Panc1 (cell line): ENCODE results near the gene RAB42. TPM values are rescaled to one million over a fixed set of nuclear protein-coding genes. Genes with fewer than 3 reads are reported as not detected.

Experiments used
- ATAC-seq: fragments of 200-7000 bp; cut with Tn5 transposase; 2 replicates; pipeline ENCODE4 v1.9.1; 2020; ENCODE audit warnings: mild to moderate bottlenecking, moderate library complexity
- BruUV-seq: library from RNA; stranded (reverse); fragments of 400-500 nt; replicated peaks from 2 replicates; lab custom pipeline; 2021; lab: Mats Ljungman, UMichigan
- CTCF ChIA-PET: fragments of 300-600 bp; sonication (Branson Sonifier 250); formaldehyde crosslinking; loops from one replicate; lab custom pipeline; 2022; ENCODE audit warnings: antibody characterized with exemption; lab: Charles Lee
- POLR2A ChIA-PET: fragments of 300-600 bp; sonication (Branson Sonifier 250); formaldehyde crosslinking; loops from one replicate; lab custom pipeline; 2022; ENCODE audit warnings: antibody characterized with exemption; lab: Charles Lee
- DNase-seq: peaks from one replicate; pipeline ENCODE4 v3.0.0-alpha.2; 2010; ENCODE audit warnings: low read depth, low spot score
- H3K27ac ChIP-seq: 2 replicates; pipeline ENCODE4 v1.5.1; 2011; ENCODE audit warnings: mild to moderate bottlenecking, low read length, inconsistent platforms
- H3K27me3 ChIP-seq: fragments of 200-500 bp; sonication (Bioruptor generic); 2 replicates; pipeline ENCODE4 v1.6.0; 2014; ENCODE audit warnings: low read length, inconsistent platforms; ENCODE audit not compliant: control insufficient read depth, insufficient read depth
- H3K36me3 ChIP-seq: fragments of 200-500 bp; sonication (Bioruptor generic); 2 replicates; pipeline ENCODE4 v1.5.1; 2014; ENCODE audit warnings: inconsistent platforms, mild to moderate bottlenecking, low read length, moderate library complexity; ENCODE audit not compliant: control insufficient read depth, insufficient read depth
- H3K4me1 ChIP-seq: 2 replicates; pipeline ENCODE4 v1.5.1; 2011; ENCODE audit warnings: inconsistent platforms, mild to moderate bottlenecking, low read length, moderate library complexity; ENCODE audit not compliant: control insufficient read depth, insufficient read depth
- H3K4me3 ChIP-seq, 2 experiments: 2 replicates each; pipeline ENCODE4 v1.5.1; 2011 to 2012; ENCODE audit warnings: low read depth in 2 of 2, low read length in 2 of 2, mild to moderate bottlenecking in 2 of 2, inconsistent platforms in 1 of 2, moderate library complexity in 1 of 2
- H3K9me3 ChIP-seq: fragments of 200-500 bp; sonication (Bioruptor generic); 2 replicates; pipeline ENCODE4 v1.5.1; 2014; ENCODE audit warnings: low read depth, mild to moderate bottlenecking, inconsistent platforms, low read length, moderate library complexity; ENCODE audit not compliant: control insufficient read depth, insufficient read depth
- POLR2AphosphoS5 ChIP-seq: IDR thresholded peaks from 2 replicates; pipeline ENCODE4 v1.6.1; 2012; ENCODE audit warnings: mild to moderate bottlenecking, low read depth, low read length, moderate library complexity
- SIN3A ChIP-seq: IDR thresholded peaks from 2 replicates; pipeline ENCODE4 v1.6.1; 2012; ENCODE audit warnings: low read depth, mild to moderate bottlenecking, low read length, moderate library complexity, borderline replicate concordance; ENCODE audit not compliant: insufficient read depth
- TCF7L2 ChIP-seq: IDR thresholded peaks from 2 replicates; pipeline ENCODE4 v1.6.1; 2011; ENCODE audit warnings: mild to moderate bottlenecking, low read depth, low read length, inconsistent platforms
- in situ Hi-C: cut with HindIII; loops from 2 replicates; pipeline ENCODE4 v1.10.0; 2016; ENCODE audit warnings: low sequenced_read_pairs, low pct_unique_long_range_greater_than_20kb
- intact Hi-C: fragments of 100-400 bp; cut with micrococcal nuclease; formaldehyde crosslinking; loops from one replicate; pipeline ENCODE4 v1.10.0; 2022; ENCODE audit not compliant: unreplicated experiment
- total RNA-seq: library from RNA; stranded (reverse); gene quantifications from one replicate; pipeline ENCODE4 v1.2.1, GENCODE V29; 2021; ENCODE audit not compliant: unreplicated experiment
- TF ChIP-seq, protein P1 (sequence below), 2 experiments: IDR thresholded peaks; 2 replicates each; pipeline ENCODE4 v1.6.1; 2011 to 2012; ENCODE audit warnings: low read depth in 2 of 2, control low read depth in 1 of 2, low read length in 1 of 2, mild to moderate bottlenecking in 1 of 2, moderate library complexity in 1 of 2; ENCODE audit not compliant: insufficient read depth in 1 of 2
- TF ChIP-seq, protein P2 (sequence below): fragments of 450-650 bp; IDR thresholded peaks from 2 replicates; pipeline ENCODE4 v1.5.1; 2017; ENCODE audit warnings: mild to moderate bottlenecking

The RAB42 gene
- total RNA-seq, 1 experiment from 2014 or later: 4.2 TPM

DNA sequence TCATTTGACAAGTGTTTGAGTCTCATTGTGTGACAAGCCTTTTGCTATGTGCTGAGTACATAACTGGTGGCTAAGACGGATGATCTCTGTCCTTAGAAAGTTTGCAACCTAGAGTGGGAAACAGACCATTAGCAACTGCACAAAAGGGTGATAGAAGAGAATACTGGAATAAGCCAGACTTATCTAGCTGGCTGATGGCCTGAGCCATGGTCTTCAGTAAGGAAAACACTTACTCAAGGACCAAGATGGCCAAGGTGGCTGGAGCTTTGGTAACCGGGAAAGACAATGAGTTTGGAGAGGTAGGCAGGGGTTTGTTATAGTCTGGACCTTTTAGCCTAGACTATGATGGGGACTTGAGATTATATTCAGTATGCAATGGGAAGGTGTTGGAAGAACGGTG is 52.4 kb downstream of the RAB42 start:
- POLR2A ChIA-PET: interaction anchor here (0.7 kb wide), 1 partner anchor 431 kb away, joined by 5 read pairs; no protein-coding TSS in a partner anchor
- Histone ChIP-seq H3K9me3 (no peaks in the 10 kb centered on the region), H3K27me3 (no peaks in the 10 kb centered on the region), H3K27ac (peak overlapping the region; percentile 95), H3K4me3 (no peak overlapping the region), H3K4me1 (peaks cover 7% of the 10 kb centered on the region; the same call in 1 of the 2 replicates), H3K36me3 (peaks cover 4% of the 10 kb centered on the region; the same call in 1 of the 2 replicates)
- no TSS peak for BruUV-seq
- no peak for DNase-seq
- no peak for TF ChIP-seq POLR2AphosphoS5
- no peak for TF ChIP-seq TCF7L2
- TF ChIP-seq SIN3A: no peak
- TF ChIP-seq, protein P1, sequence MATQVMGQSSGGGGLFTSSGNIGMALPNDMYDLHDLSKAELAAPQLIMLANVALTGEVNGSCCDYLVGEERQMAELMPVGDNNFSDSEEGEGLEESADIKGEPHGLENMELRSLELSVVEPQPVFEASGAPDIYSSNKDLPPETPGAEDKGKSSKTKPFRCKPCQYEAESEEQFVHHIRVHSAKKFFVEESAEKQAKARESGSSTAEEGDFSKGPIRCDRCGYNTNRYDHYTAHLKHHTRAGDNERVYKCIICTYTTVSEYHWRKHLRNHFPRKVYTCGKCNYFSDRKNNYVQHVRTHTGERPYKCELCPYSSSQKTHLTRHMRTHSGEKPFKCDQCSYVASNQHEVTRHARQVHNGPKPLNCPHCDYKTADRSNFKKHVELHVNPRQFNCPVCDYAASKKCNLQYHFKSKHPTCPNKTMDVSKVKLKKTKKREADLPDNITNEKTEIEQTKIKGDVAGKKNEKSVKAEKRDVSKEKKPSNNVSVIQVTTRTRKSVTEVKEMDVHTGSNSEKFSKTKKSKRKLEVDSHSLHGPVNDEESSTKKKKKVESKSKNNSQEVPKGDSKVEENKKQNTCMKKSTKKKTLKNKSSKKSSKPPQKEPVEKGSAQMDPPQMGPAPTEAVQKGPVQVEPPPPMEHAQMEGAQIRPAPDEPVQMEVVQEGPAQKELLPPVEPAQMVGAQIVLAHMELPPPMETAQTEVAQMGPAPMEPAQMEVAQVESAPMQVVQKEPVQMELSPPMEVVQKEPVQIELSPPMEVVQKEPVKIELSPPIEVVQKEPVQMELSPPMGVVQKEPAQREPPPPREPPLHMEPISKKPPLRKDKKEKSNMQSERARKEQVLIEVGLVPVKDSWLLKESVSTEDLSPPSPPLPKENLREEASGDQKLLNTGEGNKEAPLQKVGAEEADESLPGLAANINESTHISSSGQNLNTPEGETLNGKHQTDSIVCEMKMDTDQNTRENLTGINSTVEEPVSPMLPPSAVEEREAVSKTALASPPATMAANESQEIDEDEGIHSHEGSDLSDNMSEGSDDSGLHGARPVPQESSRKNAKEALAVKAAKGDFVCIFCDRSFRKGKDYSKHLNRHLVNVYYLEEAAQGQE (IDR thresholded peaks at IDR 0.05; ENCODE audit: insufficient read depth in 1 of 2, low read depth in 2 of 2, low read length in 1 of 2): no peak
- TF ChIP-seq, protein P2, sequence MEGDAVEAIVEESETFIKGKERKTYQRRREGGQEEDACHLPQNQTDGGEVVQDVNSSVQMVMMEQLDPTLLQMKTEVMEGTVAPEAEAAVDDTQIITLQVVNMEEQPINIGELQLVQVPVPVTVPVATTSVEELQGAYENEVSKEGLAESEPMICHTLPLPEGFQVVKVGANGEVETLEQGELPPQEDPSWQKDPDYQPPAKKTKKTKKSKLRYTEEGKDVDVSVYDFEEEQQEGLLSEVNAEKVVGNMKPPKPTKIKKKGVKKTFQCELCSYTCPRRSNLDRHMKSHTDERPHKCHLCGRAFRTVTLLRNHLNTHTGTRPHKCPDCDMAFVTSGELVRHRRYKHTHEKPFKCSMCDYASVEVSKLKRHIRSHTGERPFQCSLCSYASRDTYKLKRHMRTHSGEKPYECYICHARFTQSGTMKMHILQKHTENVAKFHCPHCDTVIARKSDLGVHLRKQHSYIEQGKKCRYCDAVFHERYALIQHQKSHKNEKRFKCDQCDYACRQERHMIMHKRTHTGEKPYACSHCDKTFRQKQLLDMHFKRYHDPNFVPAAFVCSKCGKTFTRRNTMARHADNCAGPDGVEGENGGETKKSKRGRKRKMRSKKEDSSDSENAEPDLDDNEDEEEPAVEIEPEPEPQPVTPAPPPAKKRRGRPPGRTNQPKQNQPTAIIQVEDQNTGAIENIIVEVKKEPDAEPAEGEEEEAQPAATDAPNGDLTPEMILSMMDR: no peak
- in situ Hi-C loops (no loop called here), intact Hi-C loops (loop anchor here (10.0 kb wide), 1 partner anchor 230 kb away; no protein-coding TSS in a partner anchor)
- ATAC-seq: no peak
- CTCF ChIA-PET: no interaction called here

Other genes starting within 250 kb of the RAB42 start
- gene PHACTR4, start 222.5 kb upstream of the RAB42 start, total RNA-seq: 63.4 TPM
- gene RCC1, start 86.2 kb upstream of the RAB42 start, total RNA-seq: 61.2 TPM
- 39.1 TPM for gene TRNAU1AP, start 39.2 kb upstream of the RAB42 start, total RNA-seq
- gene TAF12, start 50.8 kb downstream of the RAB42 start, total RNA-seq: 33.9 TPM
- gene RNU11, start 56.3 kb downstream of the RAB42 start, total RNA-seq: not detected
- gene GMEB1, start 76.5 kb downstream of the RAB42 start, total RNA-seq: 13.8 TPM
- gene YTHDF2, start 144.7 kb downstream of the RAB42 start, total RNA-seq: 97.3 TPM
- gene OPRD1, start 219.9 kb downstream of the RAB42 start, total RNA-seq: 5.4 TPM